BLaER1 (cell line): ENCODE results near the gene CLRN3.

ENCODE experiments used
- H3K27ac ChIP-seq: shearing (Covaris generic); formaldehyde crosslinking; 2 replicates; pipeline ENCODE4 v1.8.1; 2022
- H3K27me3 ChIP-seq: shearing (Covaris generic); formaldehyde crosslinking; 2 replicates; pipeline ENCODE4 v1.8.1; 2022
- H3K36me3 ChIP-seq: shearing (Covaris generic); formaldehyde crosslinking; 2 replicates; pipeline ENCODE4 v1.8.1; 2022
- H3K4me1 ChIP-seq: shearing (Covaris generic); formaldehyde crosslinking; 2 replicates; pipeline ENCODE4 v1.8.1; 2022
- H3K4me2 ChIP-seq: shearing (Covaris generic); formaldehyde crosslinking; 2 replicates; pipeline ENCODE4 v1.8.1; 2022
- H3K4me3 ChIP-seq: shearing (Covaris generic); formaldehyde crosslinking; 2 replicates; pipeline ENCODE4 v1.8.1; 2022
- H3K9ac ChIP-seq: shearing (Covaris generic); formaldehyde crosslinking; 2 replicates; pipeline ENCODE4 v1.8.1; 2022
- H3K9me3 ChIP-seq: shearing (Covaris generic); formaldehyde crosslinking; 2 replicates; pipeline ENCODE4 v1.8.1; 2022
- H4K20me1 ChIP-seq: shearing (Covaris generic); formaldehyde crosslinking; 2 replicates; pipeline ENCODE4 v1.8.1; 2022
- Cebpa-rat ChIP-seq: shearing (Covaris generic); IDR thresholded peaks from 2 replicates; pipeline ENCODE4 v1.8.1; 2022

CLRN3 gene

GRCh38 chr10:127836176-127836575 is 56.6 kb downstream of the CLRN3 start:
- no peaks in the 10 kb centered on the region for H3K27me3 ChIP-seq

GRCh38 chr10:127834791-127835190 is 58.0 kb downstream of the CLRN3 start:
- no peaks in the 10 kb centered on the region for H3K36me3 ChIP-seq
- H3K4me1 ChIP-seq = no peaks in the 10 kb centered on the region
- no peak overlapping the region for H3K4me3 ChIP-seq
- H3K27me3 ChIP-seq = no peaks in the 10 kb centered on the region
- H3K9ac ChIP-seq = no peak overlapping the region
- no peaks in the 10 kb centered on the region for H3K9me3 ChIP-seq
- TF ChIP-seq Cebpa-rat = no peak
- H4K20me1 ChIP-seq = no peaks in the 10 kb centered on the region
- no peak overlapping the region for H3K4me2 ChIP-seq
- no peak overlapping the region for H3K27ac ChIP-seq

More at GRCh38 chr10:127836176-127836575, 56.6 kb downstream of the CLRN3 start:
- H4K20me1 ChIP-seq = no peaks in the 10 kb centered on the region
- H3K27ac ChIP-seq = no peak overlapping the region
- H3K9me3 ChIP-seq = no peaks in the 10 kb centered on the region
- no peak overlapping the region for H3K4me2 ChIP-seq
- H3K4me3 ChIP-seq = no peak overlapping the region
- H3K4me1 ChIP-seq = no peaks in the 10 kb centered on the region
- H3K9ac ChIP-seq = no peak overlapping the region
- H3K36me3 ChIP-seq = no peaks in the 10 kb centered on the region
- no peak for TF ChIP-seq Cebpa-rat

GRCh38 chr10:127834221-127834620 is 58.5 kb downstream of the CLRN3 start:
- TF ChIP-seq Cebpa-rat = no peak
- Histone ChIP-seq H3K27ac (no peak overlapping the region), H3K4me3 (no peak overlapping the region), H3K9me3 (no peaks in the 10 kb centered on the region), H3K9ac (no peak overlapping the region), H3K27me3 (no peaks in the 10 kb centered on the region), H3K4me1 (no peaks in the 10 kb centered on the region), H3K36me3 (no peaks in the 10 kb centered on the region), H4K20me1 (no peaks in the 10 kb centered on the region), H3K4me2 (no peak overlapping the region)

GRCh38 chr10:127833804-127834203 is 58.9 kb downstream of the CLRN3 start:
- Histone ChIP-seq H3K36me3 (no peaks in the 10 kb centered on the region), H4K20me1 (no peaks in the 10 kb centered on the region), H3K9ac (no peak overlapping the region), H3K4me1 (no peaks in the 10 kb centered on the region), H3K27me3 (no peaks in the 10 kb centered on the region), H3K4me2 (no peak overlapping the region), H3K27ac (no peak overlapping the region), H3K9me3 (no peaks in the 10 kb centered on the region), H3K4me3 (no peak overlapping the region)
- no peak for TF ChIP-seq Cebpa-rat

- Histone ChIP-seq H3K9me3 (no peaks in the 10 kb centered on the region), H3K4me3 (no peak overlapping the region), H3K36me3 (no peaks in the 10 kb centered on the region), H3K4me2 (no peak overlapping the region), H3K4me1 (no peaks in the 10 kb centered on the region), H3K27ac (no peak overlapping the region), H4K20me1 (no peaks in the 10 kb centered on the region), H3K9ac (no peak overlapping the region), H3K27me3 (no peaks in the 10 kb centered on the region)
- TF ChIP-seq Cebpa-rat = no peak
Measured at GRCh38 chr10:127832501-127832900, 60.2 kb downstream of the CLRN3 start.

GRCh38 chr10:127830414-127830813 is 62.3 kb downstream of the CLRN3 start:
- Histone ChIP-seq H3K36me3 (no peaks in the 10 kb centered on the region), H3K9me3 (no peaks in the 10 kb centered on the region), H3K4me2 (no peak overlapping the region), H3K4me3 (no peak overlapping the region), H3K27me3 (no peaks in the 10 kb centered on the region), H4K20me1 (no peaks in the 10 kb centered on the region), H3K9ac (no peak overlapping the region), H3K4me1 (no peaks in the 10 kb centered on the region), H3K27ac (no peak overlapping the region)
- TF ChIP-seq Cebpa-rat = no peak
